Kidney capillary endothelial cell (primary cell): ENCODE results near the gene STH.
"Not testable (repeated sequence)": the region's sequence is repeated elsewhere in the genome, so short reads cannot be mapped to it uniquely, and the experiment has no call there.

Experiments used
- DNase-seq: peaks from one replicate; pipeline ENCODE4 v3.0.0-alpha.2; 2018; ENCODE audit warnings: low spot score

STH gene

DNA sequence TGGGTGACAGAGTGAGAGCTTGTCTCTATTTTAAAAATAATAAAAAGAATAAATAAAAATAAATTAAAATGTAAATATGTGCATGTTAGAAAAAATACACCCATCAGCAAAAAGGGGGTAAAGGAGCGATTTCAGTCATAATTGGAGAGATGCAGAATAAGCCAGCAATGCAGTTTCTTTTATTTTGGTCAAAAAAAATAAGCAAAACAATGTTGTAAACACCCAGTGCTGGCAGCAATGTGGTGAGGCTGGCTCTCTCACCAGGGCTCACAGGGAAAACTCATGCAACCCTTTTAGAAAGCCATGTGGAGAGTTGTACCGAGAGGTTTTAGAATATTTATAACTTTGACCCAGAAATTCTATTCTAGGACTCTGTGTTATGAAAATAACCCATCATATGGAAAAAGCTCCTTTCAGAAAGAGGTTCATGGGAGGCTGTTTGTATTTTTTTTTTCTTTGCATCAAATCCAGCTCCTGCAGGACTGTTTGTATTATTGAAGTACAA lies 8.5 kb downstream of the STH start:
- DNase-seq: no peak

DNA sequence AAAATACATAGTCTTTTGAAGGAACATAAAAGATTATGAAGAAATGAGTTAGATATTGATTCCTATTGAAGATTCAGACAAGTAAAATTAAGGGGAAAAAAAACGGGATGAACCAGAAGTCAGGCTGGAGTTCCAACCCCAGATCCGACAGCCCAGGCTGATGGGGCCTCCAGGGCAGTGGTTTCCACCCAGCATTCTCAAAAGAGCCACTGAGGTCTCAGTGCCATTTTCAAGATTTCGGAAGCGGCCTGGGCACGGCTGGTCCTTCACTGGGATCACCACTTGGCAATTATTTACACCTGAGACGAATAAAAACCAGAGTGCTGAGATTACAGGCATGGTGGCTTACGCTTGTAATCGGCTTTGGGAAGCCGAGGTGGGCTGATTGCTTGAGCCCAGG lies 9.5 kb downstream of the STH start:
- DNase-seq: no peak

DNA sequence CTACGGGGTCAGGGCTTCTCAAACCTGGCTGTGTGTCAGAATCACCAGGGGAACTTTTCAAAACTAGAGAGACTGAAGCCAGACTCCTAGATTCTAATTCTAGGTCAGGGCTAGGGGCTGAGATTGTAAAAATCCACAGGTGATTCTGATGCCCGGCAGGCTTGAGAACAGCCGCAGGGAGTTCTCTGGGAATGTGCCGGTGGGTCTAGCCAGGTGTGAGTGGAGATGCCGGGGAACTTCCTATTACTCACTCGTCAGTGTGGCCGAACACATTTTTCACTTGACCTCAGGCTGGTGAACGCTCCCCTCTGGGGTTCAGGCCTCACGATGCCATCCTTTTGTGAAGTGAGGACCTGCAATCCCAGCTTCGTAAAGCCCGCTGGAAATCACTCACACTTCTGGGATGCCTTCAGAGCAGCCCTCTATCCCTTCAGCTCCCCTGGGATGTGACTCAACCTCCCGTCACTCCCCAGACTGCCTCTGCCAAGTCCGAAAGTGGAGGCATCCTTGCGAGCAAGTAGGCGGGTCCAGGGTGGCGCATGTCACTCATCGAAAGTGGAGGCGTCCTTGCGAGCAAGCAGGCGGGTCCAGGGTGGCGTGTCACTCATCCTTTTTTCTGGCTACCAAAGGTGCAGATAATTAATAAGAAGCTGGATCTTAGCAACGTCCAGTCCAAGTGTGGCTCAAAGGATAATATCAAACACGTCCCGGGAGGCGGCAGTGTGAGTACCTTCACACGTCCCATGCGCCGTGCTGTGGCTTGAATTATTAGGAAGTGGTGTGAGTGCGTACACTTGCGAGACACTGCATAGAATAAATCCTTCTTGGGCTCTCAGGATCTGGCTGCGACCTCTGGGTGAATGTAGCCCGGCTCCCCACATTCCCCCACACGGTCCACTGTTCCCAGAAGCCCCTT lies 10.9 kb downstream of the STH start:
- DNase-seq: peak; percentile 31

DNA sequence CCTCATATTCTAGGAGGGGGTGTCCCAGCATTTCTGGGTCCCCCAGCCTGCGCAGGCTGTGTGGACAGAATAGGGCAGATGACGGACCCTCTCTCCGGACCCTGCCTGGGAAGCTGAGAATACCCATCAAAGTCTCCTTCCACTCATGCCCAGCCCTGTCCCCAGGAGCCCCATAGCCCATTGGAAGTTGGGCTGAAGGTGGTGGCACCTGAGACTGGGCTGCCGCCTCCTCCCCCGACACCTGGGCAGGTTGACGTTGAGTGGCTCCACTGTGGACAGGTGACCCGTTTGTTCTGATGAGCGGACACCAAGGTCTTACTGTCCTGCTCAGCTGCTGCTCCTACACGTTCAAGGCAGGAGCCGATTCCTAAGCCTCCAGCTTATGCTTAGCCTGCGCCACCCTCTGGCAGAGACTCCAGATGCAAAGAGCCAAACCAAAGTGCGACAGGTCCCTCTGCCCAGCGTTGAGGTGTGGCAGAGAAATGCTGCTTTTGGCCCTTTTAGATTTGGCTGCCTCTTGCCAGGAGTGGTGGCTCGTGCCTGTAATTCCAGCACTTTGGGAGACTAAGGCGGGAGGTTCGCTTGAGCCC lies 11.6 kb downstream of the STH start:
- DNase-seq: no peak

DNA sequence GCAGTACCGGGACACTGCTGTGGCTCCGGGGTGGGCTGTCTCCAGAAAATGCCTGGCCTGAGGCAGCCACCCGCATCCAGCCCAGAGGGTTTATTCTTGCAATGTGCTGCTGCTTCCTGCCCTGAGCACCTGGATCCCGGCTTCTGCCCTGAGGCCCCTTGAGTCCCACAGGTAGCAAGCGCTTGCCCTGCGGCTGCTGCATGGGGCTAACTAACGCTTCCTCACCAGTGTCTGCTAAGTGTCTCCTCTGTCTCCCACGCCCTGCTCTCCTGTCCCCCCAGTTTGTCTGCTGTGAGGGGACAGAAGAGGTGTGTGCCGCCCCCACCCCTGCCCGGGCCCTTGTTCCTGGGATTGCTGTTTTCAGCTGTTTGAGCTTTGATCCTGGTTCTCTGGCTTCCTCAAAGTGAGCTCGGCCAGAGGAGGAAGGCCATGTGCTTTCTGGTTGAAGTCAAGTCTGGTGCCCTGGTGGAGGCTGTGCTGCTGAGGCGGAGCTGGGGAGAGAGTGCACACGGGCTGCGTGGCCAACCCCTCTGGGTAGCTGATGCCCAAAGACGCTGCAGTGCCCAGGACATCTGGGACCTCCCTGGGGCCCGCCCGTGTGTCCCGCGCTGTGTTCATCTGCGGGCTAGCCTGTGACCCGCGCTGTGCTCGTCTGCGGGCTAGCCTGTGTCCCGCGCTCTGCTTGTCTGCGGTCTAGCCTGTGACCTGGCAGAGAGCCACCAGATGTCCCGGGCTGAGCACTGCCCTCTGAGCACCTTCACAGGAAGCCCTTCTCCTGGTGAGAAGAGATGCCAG lies 12.9 kb downstream of the STH start:
- no peak for DNase-seq

DNA sequence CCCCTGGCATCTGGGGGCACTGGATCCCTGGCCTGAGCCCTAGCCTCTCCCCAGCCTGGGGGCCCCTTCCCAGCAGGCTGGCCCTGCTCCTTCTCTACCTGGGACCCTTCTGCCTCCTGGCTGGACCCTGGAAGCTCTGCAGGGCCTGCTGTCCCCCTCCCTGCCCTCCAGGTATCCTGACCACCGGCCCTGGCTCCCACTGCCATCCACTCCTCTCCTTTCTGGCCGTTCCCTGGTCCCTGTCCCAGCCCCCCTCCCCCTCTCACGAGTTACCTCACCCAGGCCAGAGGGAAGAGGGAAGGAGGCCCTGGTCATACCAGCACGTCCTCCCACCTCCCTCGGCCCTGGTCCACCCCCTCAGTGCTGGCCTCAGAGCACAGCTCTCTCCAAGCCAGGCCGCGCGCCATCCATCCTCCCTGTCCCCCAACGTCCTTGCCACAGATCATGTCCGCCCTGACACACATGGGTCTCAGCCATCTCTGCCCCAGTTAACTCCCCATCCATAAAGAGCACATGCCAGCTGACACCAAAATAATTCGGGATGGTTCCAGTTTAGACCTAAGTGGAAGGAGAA lies 13.5 kb downstream of the STH start:
- no peak for DNase-seq

DNA sequence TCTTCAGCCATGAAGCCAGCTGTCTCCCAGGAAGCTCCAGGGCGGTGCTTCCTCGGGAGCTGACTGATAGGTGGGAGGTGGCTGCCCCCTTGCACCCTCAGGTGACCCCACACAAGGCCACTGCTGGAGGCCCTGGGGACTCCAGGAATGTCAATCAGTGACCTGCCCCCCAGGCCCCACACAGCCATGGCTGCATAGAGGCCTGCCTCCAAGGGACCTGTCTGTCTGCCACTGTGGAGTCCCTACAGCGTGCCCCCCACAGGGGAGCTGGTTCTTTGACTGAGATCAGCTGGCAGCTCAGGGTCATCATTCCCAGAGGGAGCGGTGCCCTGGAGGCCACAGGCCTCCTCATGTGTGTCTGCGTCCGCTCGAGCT lies 14.1 kb downstream of the STH start:
- no peak for DNase-seq

DNA sequence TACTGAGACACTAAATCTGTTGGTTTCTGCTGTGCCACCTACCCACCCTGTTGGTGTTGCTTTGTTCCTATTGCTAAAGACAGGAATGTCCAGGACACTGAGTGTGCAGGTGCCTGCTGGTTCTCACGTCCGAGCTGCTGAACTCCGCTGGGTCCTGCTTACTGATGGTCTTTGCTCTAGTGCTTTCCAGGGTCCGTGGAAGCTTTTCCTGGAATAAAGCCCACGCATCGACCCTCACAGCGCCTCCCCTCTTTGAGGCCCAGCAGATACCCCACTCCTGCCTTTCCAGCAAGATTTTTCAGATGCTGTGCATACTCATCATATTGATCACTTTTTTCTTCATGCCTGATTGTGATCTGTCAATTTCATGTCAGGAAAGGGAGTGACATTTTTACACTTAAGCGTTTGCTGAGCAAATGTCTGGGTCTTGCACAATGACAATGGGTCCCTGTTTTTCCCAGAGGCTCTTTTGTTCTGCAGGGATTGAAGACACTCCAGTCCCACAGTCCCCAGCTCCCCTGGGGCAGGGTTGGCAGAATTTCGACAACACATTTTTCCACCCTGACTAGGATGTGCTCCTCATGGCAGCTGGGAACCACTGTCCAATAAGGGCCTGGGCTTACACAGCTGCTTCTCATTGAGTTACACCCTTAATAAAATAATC lies 14.6 kb downstream of the STH start:
- no peak for DNase-seq

DNA sequence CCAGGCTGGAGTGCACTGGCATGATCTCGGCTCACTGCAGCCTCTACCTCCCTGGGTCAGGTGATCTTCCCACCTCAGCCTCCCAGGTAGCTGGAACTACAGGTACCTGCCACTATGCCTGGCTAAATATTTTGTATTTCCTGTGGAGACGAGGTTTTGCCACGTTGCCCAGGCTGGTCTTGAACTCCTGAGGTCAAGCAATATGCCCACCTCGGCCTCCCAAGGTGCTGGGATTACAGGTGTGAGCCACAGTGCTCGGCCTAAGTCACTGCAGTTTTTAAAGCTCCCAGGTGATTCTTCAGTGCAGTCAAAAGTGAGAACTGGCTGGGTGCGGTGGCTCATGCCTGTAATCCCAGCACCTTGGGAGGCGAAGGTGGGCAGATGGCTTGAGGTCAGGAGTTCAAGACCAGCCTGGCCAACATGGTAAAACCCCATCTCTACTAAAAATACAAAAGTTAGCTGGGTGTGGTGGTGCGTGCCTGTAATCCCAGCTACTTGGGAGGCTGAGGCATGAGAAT lies 20.4 kb downstream of the STH start:
- DNase-seq: not testable (repeated sequence)

DNA sequence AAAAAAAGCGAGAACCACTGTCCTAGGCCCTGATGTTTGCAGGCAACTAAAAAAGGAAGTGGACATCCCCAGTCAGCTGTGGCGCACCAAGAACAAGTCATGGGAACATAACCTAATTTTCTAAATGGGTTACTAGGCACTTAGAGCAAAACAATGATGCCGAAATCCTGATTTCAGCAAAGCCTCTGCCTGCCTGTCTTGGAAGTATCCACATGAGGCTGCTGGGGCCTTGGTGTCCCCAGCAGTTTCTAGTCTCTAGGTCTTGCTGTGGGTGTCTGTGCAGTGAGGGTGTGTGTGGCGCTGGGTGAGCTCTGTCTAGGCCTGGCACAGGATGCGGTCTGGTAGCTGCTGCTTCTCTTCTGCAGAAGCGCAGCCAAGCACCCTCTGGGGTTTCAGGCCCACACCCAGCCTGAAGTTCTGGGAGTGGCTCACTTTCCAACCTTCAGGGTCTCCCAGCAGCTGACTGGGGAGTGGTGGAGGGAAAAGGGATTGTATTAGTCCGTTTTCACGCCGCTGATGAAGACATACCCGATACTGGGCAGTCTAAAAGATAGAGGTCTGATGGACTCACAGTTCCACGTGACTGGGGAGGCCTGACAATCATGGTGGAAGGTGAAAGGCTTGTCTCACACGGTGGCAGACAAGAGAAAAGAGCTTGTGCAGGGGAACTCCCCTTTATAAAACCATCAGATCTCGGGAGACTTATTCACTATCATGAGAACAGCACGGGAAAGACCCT lies 21.1 kb downstream of the STH start:
- DNase-seq: no peak

DNA sequence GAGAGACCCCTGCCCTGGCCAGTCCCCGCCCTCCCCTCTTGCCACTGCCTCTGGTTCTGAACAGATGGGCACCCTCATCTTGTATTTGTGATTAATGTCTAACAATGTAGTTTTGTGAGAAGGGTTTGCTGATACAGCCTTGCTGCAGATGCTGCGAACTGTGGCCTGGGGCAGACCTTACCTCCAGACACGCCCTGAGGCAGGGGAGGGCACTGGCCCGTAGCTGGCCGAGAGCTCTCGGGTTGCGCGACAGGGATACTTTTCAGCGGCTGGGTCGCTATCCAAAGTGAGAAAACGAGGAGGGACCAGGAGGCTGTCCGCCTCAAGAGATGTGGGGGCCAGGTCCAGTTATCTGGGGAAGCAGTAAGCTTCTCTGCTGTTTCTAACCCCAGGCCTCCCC lies 21.9 kb downstream of the STH start:
- DNase-seq: no peak

DNA sequence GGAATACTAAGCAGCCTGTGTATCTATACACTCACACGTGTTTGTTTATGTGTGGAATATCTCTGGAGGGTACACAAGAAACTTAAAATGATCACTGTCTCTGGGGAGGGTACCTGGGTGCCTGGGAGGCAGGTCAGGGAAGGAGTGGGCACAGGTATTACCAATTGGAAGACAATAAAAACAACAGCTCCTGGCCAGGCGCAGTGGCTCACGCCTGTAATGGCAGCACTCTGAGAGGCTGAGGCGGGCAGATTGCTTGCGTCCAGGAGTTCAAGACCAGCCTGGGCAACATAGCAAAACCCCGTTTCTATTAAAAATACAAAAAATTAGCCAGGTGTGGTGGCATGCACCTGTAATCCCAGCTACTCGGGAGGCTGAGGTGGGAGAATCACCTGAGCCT lies 24.3 kb downstream of the STH start:
- DNase-seq: not testable (repeated sequence)

DNA sequence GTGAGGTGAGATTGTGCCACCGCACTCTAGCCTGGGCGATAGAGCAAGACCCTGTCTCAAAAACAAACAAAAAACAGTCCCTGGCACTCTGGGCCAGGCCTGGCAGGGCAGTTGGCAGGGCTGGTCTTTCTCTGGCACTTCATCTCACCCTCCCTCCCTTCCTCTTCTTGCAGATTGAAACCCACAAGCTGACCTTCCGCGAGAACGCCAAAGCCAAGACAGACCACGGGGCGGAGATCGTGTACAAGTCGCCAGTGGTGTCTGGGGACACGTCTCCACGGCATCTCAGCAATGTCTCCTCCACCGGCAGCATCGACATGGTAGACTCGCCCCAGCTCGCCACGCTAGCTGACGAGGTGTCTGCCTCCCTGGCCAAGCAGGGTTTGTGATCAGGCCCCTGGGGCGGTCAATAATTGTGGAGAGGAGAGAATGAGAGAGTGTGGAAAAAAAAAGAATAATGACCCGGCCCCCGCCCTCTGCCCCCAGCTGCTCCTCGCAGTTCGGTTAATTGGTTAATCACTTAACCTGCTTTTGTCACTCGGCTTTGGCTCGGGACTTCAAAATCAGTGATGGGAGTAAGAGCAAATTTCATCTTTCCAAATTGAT lies 24.8 kb downstream of the STH start:
- DNase-seq: no peak

DNA sequence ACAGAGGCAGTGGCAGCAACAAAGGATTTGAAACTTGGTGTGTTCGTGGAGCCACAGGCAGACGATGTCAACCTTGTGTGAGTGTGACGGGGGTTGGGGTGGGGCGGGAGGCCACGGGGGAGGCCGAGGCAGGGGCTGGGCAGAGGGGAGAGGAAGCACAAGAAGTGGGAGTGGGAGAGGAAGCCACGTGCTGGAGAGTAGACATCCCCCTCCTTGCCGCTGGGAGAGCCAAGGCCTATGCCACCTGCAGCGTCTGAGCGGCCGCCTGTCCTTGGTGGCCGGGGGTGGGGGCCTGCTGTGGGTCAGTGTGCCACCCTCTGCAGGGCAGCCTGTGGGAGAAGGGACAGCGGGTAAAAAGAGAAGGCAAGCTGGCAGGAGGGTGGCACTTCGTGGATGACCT lies 25.5 kb downstream of the STH start:
- DNase-seq: no peak

DNA sequence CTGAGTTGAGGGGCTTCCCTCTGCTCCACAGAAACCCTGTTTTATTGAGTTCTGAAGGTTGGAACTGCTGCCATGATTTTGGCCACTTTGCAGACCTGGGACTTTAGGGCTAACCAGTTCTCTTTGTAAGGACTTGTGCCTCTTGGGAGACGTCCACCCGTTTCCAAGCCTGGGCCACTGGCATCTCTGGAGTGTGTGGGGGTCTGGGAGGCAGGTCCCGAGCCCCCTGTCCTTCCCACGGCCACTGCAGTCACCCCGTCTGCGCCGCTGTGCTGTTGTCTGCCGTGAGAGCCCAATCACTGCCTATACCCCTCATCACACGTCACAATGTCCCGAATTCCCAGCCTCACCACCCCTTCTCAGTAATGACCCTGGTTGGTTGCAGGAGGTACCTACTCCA lies 26.0 kb downstream of the STH start:
- no peak for DNase-seq

DNA sequence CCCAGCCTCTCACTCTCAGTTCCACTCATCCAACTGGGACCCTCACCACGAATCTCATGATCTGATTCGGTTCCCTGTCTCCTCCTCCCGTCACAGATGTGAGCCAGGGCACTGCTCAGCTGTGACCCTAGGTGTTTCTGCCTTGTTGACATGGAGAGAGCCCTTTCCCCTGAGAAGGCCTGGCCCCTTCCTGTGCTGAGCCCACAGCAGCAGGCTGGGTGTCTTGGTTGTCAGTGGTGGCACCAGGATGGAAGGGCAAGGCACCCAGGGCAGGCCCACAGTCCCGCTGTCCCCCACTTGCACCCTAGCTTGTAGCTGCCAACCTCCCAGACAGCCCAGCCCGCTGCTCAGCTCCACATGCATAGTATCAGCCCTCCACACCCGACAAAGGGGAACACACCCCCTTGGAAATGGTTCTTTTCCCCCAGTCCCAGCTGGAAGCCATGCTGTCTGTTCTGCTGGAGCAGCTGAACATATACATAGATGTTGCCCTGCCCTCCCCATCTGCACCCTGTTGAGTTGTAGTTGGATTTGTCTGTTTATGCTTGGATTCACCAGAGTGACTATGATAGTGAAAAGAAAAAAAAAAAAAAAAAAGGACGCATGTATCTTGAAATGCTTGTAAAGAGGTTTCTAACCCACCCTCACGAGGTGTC lies 26.6 kb downstream of the STH start:
- no peak for DNase-seq

DNA sequence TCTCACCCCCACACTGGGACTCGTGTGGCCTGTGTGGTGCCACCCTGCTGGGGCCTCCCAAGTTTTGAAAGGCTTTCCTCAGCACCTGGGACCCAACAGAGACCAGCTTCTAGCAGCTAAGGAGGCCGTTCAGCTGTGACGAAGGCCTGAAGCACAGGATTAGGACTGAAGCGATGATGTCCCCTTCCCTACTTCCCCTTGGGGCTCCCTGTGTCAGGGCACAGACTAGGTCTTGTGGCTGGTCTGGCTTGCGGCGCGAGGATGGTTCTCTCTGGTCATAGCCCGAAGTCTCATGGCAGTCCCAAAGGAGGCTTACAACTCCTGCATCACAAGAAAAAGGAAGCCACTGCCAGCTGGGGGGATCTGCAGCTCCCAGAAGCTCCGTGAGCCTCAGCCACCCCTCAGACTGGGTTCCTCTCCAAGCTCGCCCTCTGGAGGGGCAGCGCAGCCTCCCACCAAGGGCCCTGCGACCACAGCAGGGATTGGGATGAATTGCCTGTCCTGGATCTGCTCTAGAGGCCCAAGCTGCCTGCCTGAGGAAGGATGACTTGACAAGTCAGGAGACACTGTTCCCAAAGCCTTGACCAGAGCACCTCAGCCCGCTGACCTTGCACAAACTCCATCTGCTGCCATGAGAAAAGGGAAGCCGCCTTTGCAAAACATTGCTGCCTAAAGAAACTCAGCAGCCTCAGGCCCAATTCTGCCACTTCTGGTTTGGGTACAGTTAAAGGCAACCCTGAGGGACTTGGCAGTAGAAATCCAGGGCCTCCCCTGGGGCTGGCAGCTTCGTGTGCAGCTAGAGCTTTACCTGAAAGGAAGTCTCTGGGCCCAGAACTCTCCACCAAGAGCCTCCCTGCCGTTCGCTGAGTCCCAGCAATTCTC lies 27.4 kb downstream of the STH start:
- DNase-seq: no peak

DNA sequence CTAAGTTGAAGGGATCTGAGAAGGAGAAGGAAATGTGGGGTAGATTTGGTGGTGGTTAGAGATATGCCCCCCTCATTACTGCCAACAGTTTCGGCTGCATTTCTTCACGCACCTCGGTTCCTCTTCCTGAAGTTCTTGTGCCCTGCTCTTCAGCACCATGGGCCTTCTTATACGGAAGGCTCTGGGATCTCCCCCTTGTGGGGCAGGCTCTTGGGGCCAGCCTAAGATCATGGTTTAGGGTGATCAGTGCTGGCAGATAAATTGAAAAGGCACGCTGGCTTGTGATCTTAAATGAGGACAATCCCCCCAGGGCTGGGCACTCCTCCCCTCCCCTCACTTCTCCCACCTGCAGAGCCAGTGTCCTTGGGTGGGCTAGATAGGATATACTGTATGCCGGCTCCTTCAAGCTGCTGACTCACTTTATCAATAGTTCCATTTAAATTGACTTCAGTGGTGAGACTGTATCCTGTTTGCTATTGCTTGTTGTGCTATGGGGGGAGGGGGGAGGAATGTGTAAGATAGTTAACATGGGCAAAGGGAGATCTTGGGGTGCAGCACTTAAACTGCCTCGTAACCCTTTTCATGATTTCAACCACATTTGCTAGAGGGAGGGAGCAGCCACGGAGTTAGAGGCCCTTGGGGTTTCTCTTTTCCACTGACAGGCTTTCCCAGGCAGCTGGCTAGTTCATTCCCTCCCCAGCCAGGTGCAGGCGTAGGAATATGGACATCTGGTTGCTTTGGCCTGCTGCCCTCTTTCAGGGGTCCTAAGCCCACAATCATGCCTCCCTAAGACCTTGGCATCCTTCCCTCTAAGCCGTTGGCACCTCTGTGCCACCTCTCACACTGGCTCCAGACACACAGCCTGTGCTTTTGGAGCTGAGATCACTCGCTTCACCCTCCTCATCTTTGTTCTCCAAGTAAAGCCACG lies 28.3 kb downstream of the STH start:
- no peak for DNase-seq
